Activated T-cell treated with anti-CD3 and anti-CD28 coated beads, Interleukin-2, amount 50 U/mL, for 72 hours (primary cell): ENCODE data around the gene TLK1. TPM values are rescaled to one million over a fixed set of nuclear protein-coding genes. Genes with fewer than 3 reads are reported as not detected.

ENCODE experiments used
- ATAC-seq, 2 donors: fragments of 150-1000 bp; cut with Tn5 transposase; replicated peaks in 1 of 2; 2 replicates each; pipeline ENCODE4 v1.10.0; 2021; ENCODE audit warnings: moderate library complexity in 2 of 2, mild to moderate bottlenecking in 1 of 2
- DNase-seq, 2 donors: peaks; one replicate each; pipeline ENCODE4 v3.0.0; 2021 to 2022; ENCODE audit warnings: mixed read lengths in 1 of 2
- H3K27ac Mint-ChIP-seq: one replicate; pipeline ENCODE4 v1.8.0; 2022; ENCODE audit warnings: mild to moderate bottlenecking, moderate library complexity, mixed read lengths
- H3K27me3 Mint-ChIP-seq: one replicate; pipeline ENCODE4 v1.8.0; 2022; ENCODE audit warnings: low read depth, mixed read lengths
- H3K36me3 Mint-ChIP-seq, 2 donors: one replicate each; pipeline ENCODE4 v1.8.0; 2022; ENCODE audit warnings: mixed read lengths in 2 of 2, mild to moderate bottlenecking in 1 of 2; ENCODE audit not compliant: insufficient read depth in 2 of 2
- H3K4me1 Mint-ChIP-seq: one replicate; pipeline ENCODE4 v1.8.0; 2022; ENCODE audit warnings: low read depth, mixed read lengths
- H3K4me3 Mint-ChIP-seq, 2 donors: one replicate each; pipeline ENCODE4 v1.8.0; 2022; ENCODE audit warnings: mild to moderate bottlenecking in 2 of 2, mixed read lengths in 2 of 2, moderate library complexity in 2 of 2
- H3K9me3 Mint-ChIP-seq, 2 donors: one replicate each; pipeline ENCODE4 v1.8.0; 2022; ENCODE audit warnings: mixed read lengths in 2 of 2
- total RNA-seq, 2 donors: library from RNA; stranded (reverse); gene quantifications; one replicate each; pipeline ENCODE4 v1.2.3, GENCODE V29; 2022

The TLK1 gene
- total RNA-seq, 2 donors from 2014 or later, result 96.0 to 102 TPM

GRCh38 chr2:171034315-171034714 lies 126.4 kb downstream of the TLK1 start:
- ATAC-seq, result no peak
- Mint-ChIP-seq H3K27me3 (no peaks in the 10 kb centered on the region), H3K36me3 (peaks cover 25 to 47% of the 10 kb centered on the region in 2 donors)

DNA sequence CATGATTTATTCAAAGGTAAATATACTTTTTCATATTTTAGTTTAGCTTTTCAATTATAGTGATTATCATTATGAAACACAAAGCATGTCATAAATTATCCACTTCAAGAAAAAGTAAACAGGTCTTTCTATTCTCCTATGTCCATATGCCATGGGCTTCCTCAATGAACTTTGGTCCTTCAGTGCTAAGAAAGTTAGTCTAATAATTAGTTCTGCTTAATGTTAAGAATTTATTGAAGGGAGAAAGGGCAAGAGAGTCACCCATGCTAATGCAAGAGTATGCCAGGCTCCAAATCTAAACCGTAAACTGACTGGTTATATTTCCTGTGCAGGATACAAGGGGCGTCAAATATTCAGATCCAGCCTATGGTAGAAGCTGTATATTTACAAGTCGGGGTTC lies 135.5 kb downstream of the TLK1 start:
- Mint-ChIP-seq H3K36me3 (peaks cover under 1 to 19% of the 10 kb centered on the region in 2 donors), H3K4me1 (peaks cover 5% of the 10 kb centered on the region), H3K9me3 (no peaks in the 10 kb centered on the region), H3K27ac (no peak overlapping the region), H3K27me3 (no peaks in the 10 kb centered on the region), H3K4me3 (no peak overlapping the region)
- DNase-seq (no peak), ATAC-seq (no peak)

More at GRCh38 chr2:171034315-171034714, 126.4 kb downstream of the TLK1 start:
- peaks cover 5% of the 10 kb centered on the region in 2 donors for H3K9me3 Mint-ChIP-seq
- no peak overlapping the region for H3K27ac Mint-ChIP-seq
- DNase-seq, result no peak
- H3K4me3 Mint-ChIP-seq, result no peak overlapping the region
- peaks cover 8% of the 10 kb centered on the region for H3K4me1 Mint-ChIP-seq

GRCh38 chr2:171018522-171018921 lies 142.2 kb downstream of the TLK1 start:
- Mint-ChIP-seq H3K27me3 (no peaks in the 10 kb centered on the region), H3K4me3 (peak overlapping the region in 1 of 2 donors; percentile 52), H3K36me3 (peaks cover 0 to 14% of the 10 kb centered on the region in 2 donors), H3K9me3 (no peaks in the 10 kb centered on the region), H3K27ac (peak overlapping the region; percentile 23), H3K4me1 (peaks cover 34% of the 10 kb centered on the region)
- peak; percentile 97 to 98 for ATAC-seq
- DNase-seq, result peak in 1 of 2 donors; percentile 9

- no peaks in the 10 kb centered on the region for H3K9me3 Mint-ChIP-seq
- H3K4me1 Mint-ChIP-seq, result peaks cover 30% of the 10 kb centered on the region
- H3K27ac Mint-ChIP-seq, result no peak overlapping the region
- no peaks in the 10 kb centered on the region for H3K27me3 Mint-ChIP-seq
- no peak overlapping the region for H3K4me3 Mint-ChIP-seq
- no peak for DNase-seq
- ATAC-seq, result no peak
- peaks cover 0 to 12% of the 10 kb centered on the region in 2 donors for H3K36me3 Mint-ChIP-seq
Measured at GRCh38 chr2:171016125-171016524, 144.6 kb downstream of the TLK1 start.

DNA sequence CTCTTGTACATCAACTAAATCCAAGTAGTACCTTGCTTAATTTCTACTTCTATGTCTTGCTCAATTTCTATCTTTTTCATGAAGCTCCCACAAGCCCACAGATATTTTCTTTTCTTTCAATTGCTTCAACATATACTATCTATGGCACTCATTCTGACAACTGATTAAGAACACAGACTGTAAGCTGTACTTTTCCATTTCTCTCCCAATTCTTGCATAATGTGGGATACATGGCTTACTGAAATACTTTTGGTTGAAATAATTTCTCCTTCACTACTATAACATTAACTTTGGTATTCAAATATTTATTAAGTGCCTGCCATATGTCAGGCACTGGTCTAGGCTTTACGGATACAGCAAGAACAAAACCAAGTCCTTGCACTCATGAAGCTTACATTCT lies 146.8 kb downstream of the TLK1 start:
- no peak overlapping the region for H3K4me3 Mint-ChIP-seq
- peaks cover 26% of the 10 kb centered on the region for H3K4me1 Mint-ChIP-seq
- no peak overlapping the region for H3K27ac Mint-ChIP-seq
- no peaks in the 10 kb centered on the region for H3K9me3 Mint-ChIP-seq
- no peaks in the 10 kb centered on the region for H3K27me3 Mint-ChIP-seq
- H3K36me3 Mint-ChIP-seq, result peaks cover 3 to 18% of the 10 kb centered on the region in 2 donors
- ATAC-seq (no peak), DNase-seq (no peak)

DNA sequence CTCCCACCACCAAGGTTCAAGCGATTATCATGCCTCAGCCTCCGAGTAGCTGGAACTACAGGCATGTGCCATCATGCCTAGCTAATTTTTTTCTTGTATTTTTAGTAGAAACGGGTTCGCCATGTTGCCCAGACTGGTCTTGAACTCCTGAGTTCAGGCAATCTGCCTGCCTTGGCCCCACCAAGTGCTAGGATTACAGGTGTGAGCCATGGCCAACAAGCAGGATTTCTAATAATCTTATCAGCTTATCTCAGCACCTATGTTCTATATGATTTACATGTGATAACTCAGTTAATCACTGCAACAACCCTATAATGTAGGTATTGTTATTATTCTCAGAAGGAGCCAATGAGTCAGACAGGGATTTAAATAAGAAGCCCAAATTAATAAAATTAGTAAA lies 151.3 kb downstream of the TLK1 start:
- no peak for DNase-seq
- no peaks in the 10 kb centered on the region for H3K27me3 Mint-ChIP-seq
- no peak overlapping the region for H3K4me3 Mint-ChIP-seq
- peaks cover 35% of the 10 kb centered on the region for H3K4me1 Mint-ChIP-seq
- no peak overlapping the region for H3K27ac Mint-ChIP-seq
- no peak for ATAC-seq
- no peaks in the 10 kb centered on the region for H3K9me3 Mint-ChIP-seq
- peaks cover 5 to 32% of the 10 kb centered on the region in 2 donors for H3K36me3 Mint-ChIP-seq

DNA sequence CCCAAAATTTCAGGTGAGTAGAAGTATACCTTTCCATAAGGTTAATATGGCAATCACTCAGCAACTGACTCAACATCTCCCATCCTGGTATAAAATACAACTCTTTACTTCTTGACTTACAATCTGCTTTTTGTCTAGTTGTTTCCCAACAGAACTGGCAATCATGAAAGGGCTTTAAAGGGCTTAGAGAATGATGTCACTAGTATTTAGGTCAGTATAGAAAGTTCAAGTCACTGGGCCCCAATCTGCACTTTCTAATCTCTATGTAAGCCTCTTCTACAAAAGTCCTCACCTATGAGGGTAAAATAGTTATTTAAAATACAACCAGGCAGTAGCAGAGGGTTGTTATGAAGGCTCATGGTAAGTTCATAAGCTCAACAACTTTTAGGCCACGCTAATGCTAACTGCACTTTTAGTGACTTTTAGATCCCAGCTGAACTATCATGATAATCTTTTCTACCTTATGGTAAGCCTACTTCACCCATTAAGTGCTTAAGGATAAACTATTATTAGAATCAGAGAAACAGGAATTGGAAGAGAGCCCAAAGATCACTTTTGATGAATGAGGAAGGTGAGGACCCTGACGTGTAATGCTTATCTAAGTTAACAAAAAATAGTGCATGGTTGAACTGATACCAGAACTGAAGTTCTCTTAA lies 152.0 kb downstream of the TLK1 start:
- Mint-ChIP-seq H3K9me3 (no peaks in the 10 kb centered on the region), H3K4me1 (peaks cover 38% of the 10 kb centered on the region), H3K4me3 (no peak overlapping the region), H3K36me3 (peaks cover 5 to 32% of the 10 kb centered on the region in 2 donors), H3K27ac (peak overlapping the region; percentile 60), H3K27me3 (no peaks in the 10 kb centered on the region)
- no peak for DNase-seq
- no peak for ATAC-seq

DNA sequence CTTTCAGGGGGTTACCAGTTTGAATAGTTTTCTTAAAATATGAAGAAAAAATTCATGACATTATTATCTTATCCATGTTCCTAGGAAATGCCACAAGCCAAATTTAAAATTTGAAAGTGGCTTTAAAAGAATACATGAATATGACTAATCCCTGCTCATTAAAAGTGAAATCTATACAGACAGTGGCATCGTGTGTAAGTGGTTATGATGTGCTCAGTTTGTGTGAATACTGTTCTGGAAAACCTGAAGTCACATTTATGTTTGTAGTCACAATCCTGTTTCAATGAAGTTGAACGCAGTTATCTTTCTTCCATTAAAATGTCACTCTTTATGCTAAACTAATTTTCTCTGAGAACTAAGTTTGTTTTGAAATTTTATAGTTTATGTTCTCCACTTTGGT lies 155.9 kb downstream of the TLK1 start:
- peaks cover 38% of the 10 kb centered on the region for H3K4me1 Mint-ChIP-seq
- ATAC-seq (peak; percentile 56 to 58), DNase-seq (no peak)
- no peaks in the 10 kb centered on the region for H3K9me3 Mint-ChIP-seq
- H3K27me3 Mint-ChIP-seq, result no peaks in the 10 kb centered on the region
- H3K4me3 Mint-ChIP-seq, result peak overlapping the region; percentile 19 to 39
- H3K36me3 Mint-ChIP-seq, result peaks cover 3 to 27% of the 10 kb centered on the region in 2 donors
- peak overlapping the region; percentile 21 for H3K27ac Mint-ChIP-seq

- no peaks in the 10 kb centered on the region for H3K9me3 Mint-ChIP-seq
- no peak overlapping the region for H3K4me3 Mint-ChIP-seq
- H3K4me1 Mint-ChIP-seq, result peaks cover 36% of the 10 kb centered on the region
- ATAC-seq, result no peak
- no peak overlapping the region for H3K27ac Mint-ChIP-seq
- no peak for DNase-seq
- peaks cover 3 to 27% of the 10 kb centered on the region in 2 donors for H3K36me3 Mint-ChIP-seq
- no peaks in the 10 kb centered on the region for H3K27me3 Mint-ChIP-seq
Measured at GRCh38 chr2:171004363-171004762, 156.3 kb downstream of the TLK1 start.

GRCh38 chr2:170999654-171000053 lies 161.0 kb downstream of the TLK1 start:
- no peak for DNase-seq
- peaks cover 2 to 10% of the 10 kb centered on the region in 2 donors for H3K36me3 Mint-ChIP-seq
- no peaks in the 10 kb centered on the region for H3K9me3 Mint-ChIP-seq
- H3K4me3 Mint-ChIP-seq, result no peak overlapping the region
- H3K27me3 Mint-ChIP-seq, result no peaks in the 10 kb centered on the region
- ATAC-seq, result no peak
- no peak overlapping the region for H3K27ac Mint-ChIP-seq
- peaks cover 5% of the 10 kb centered on the region for H3K4me1 Mint-ChIP-seq

DNA sequence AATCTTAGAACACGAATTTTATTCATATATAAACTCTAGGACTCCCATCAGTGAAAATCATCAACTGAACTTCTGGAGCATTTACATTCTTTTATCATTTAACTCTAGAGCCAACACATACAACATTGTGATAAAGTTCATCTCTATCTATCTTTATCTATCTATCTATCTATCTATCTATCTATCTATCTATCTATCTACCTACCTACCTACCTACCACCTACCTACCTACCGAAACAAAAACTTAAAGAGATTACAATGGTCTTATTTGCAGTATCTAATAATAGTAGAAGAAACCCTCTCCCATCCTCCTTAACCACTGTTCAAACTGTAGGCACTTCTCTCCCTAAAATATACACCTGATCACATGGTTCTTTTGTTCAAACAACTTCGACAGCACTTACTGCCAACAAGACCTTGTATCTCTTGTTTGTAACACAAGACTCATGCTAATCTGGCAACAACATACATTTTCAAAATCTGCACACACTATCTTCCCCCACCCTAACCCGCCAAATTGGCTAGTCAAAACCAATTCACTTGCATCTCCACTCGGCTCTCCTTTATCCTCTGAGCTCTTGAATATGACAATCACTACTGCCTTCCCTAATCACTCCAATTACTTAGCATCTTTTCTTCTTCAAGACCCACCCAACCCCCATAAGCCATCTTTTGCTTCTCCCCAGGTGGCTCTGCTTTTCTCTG lies 162.6 kb downstream of the TLK1 start:
- H3K27me3 Mint-ChIP-seq, result no peaks in the 10 kb centered on the region
- DNase-seq (no peak), ATAC-seq (no peak)
- no peaks in the 10 kb centered on the region for H3K4me1 Mint-ChIP-seq
- H3K4me3 Mint-ChIP-seq, result no peak overlapping the region
- no peak overlapping the region for H3K27ac Mint-ChIP-seq
- H3K36me3 Mint-ChIP-seq, result peaks cover 2 to 13% of the 10 kb centered on the region in 2 donors
- H3K9me3 Mint-ChIP-seq, result no peaks in the 10 kb centered on the region

DNA sequence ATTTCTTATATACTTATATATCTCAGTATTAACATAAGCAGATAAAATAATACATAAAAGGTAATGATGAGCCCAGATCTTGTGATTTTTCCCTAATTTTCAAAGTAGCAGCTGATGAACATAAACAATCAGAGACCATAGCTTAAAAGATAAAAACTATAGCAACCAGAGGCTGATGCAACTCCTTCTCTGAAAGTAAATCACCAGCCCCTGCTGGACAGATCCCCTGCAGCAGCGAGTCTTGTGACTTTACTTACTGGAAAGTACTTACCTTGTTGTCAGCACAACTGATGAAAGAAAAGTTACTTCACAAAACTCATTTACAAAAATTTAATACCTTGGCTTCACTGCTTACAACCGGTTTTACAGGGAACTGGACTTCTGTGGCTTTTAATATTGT lies 164.4 kb downstream of the TLK1 start:
- Mint-ChIP-seq H3K9me3 (no peaks in the 10 kb centered on the region), H3K4me1 (no peaks in the 10 kb centered on the region), H3K27ac (no peak overlapping the region), H3K4me3 (no peak overlapping the region), H3K27me3 (no peaks in the 10 kb centered on the region), H3K36me3 (peaks cover 2 to 14% of the 10 kb centered on the region in 2 donors)
- DNase-seq (no peak), ATAC-seq (no peak)

DNA sequence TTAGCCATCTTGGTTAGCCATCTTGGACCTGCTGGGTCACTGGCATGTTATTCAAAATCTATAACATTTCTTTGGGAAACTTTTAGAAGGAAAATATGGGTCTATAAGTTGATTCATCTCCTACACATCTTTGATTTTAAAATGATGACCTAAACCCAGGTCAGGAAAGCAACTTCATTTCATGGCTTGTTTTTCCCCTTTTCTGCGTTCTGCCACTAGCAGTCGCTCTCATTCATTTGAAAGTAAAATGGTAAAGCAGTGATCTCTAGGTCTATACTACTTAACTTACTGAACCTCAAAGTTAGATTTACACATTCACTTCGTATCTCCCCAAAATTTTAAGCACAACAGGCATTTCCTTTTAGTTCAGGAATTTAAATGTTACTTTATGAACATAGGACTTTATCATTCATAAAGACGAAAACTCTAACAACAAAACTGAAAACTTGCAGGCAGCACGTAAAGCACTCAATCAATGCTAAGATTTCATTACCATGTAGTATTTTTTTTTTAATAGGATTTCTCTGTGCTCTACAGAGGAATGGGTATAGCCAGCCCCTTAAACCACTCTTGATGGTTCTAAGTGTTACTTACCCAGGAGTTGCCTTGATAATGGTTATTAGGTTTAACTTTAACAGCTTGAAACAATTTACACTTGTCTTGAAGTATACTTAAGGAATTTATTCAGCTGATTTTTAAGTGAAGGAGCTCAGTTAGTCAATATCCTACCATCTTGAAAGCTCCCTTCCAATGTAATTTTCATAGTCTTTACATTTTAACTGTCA lies 169.1 kb downstream of the TLK1 start:
- no peak overlapping the region for H3K4me3 Mint-ChIP-seq
- H3K4me1 Mint-ChIP-seq, result no peaks in the 10 kb centered on the region
- peak overlapping the region; percentile 52 for H3K27ac Mint-ChIP-seq
- H3K36me3 Mint-ChIP-seq, result peaks cover 2 to 17% of the 10 kb centered on the region in 2 donors
- no peak for ATAC-seq
- no peaks in the 10 kb centered on the region for H3K27me3 Mint-ChIP-seq
- no peak for DNase-seq
- H3K9me3 Mint-ChIP-seq, result no peaks in the 10 kb centered on the region
